Cardiac fibroblast (primary cell): ENCODE results near the gene DCLK2.

Experiments used
- DNase-seq, 2 donors: peaks; one replicate each; pipeline versions ENCODE4 v3.0.0 to v3.0.0-alpha.2; 2010; ENCODE audit warnings: low read depth in 2 of 2
- H3K4me3 ChIP-seq, 2 donors: replicated peaks in 1 of 2; 1 replicate in 1 of 2; 2 replicates in 1 of 2; pipeline ENCODE4 v1.5.1; 2011; ENCODE audit warnings: low read depth in 2 of 2, low read length in 2 of 2, mild to moderate bottlenecking in 2 of 2, moderate library complexity in 1 of 2
- CTCF ChIP-seq: IDR thresholded peaks from one replicate; pipeline ENCODE4 v1.5.1; 2011; ENCODE audit warnings: low read depth, mild to moderate bottlenecking, low read length, inconsistent platforms

DCLK2 gene

GRCh38 chr4:150253416-150253815 is 175.2 kb downstream of the DCLK2 start:
- no peak for TF ChIP-seq CTCF
- no peak overlapping the region for H3K4me3 ChIP-seq
- DNase-seq = no peak

GRCh38 chr4:150253965-150254630 is 175.9 kb downstream of the DCLK2 start:
- DNase-seq = no peak
- H3K4me3 ChIP-seq = no peak overlapping the region
- no peak for TF ChIP-seq CTCF

GRCh38 chr4:150255610-150256224 is 177.5 kb downstream of the DCLK2 start:
- no peak for DNase-seq
- TF ChIP-seq CTCF = no peak
- no peak overlapping the region for H3K4me3 ChIP-seq

- no peak overlapping the region for H3K4me3 ChIP-seq
- no peak for DNase-seq
- TF ChIP-seq CTCF = no peak
Measured at GRCh38 chr4:150256225-150256620, 178.0 kb downstream of the DCLK2 start.

GRCh38 chr4:150256841-150257730 is 178.8 kb downstream of the DCLK2 start:
- no peak for TF ChIP-seq CTCF
- no peak overlapping the region for H3K4me3 ChIP-seq
- DNase-seq = no peak

GRCh38 chr4:150258569-150258968 is 180.3 kb downstream of the DCLK2 start:
- no peak for DNase-seq
- no peak overlapping the region for H3K4me3 ChIP-seq
- no peak for TF ChIP-seq CTCF
